OCI-LY1 (cell line): ENCODE data around the gene TESK2.

Source experiments
- H2AFZ ChIP-seq: fragments of 200-600 bp; sonication (generic), shearing (Covaris generic); 2 replicates; pipeline ENCODE4 v1.6.0; 2014; ENCODE audit warnings: antibody characterized with exemption, mild to moderate bottlenecking, low read length
- H3F3A ChIP-seq: fragments of 200-600 bp; sonication (generic), shearing (Covaris generic); 2 replicates; pipeline ENCODE4 v1.6.0; 2014; ENCODE audit warnings: mild to moderate bottlenecking, antibody characterized with exemption, low read length, moderate library complexity; ENCODE audit not compliant: insufficient read depth
- H3K27ac ChIP-seq: fragments of 200-600 bp; sonication (generic); 2 replicates; pipeline ENCODE4 v1.5.1; 2014; ENCODE audit warnings: low read length, mixed run types, mild to moderate bottlenecking, low read depth; ENCODE audit not compliant: poor library complexity, severe bottlenecking
- H3K27me3 ChIP-seq: fragments of 200-600 bp; sonication (generic); 2 replicates; pipeline ENCODE4 v1.6.0; 2014; ENCODE audit warnings: antibody characterized with exemption, mild to moderate bottlenecking, low read length, moderate library complexity; ENCODE audit not compliant: insufficient read depth
- H3K36me3 ChIP-seq: fragments of 200-600 bp; sonication (generic); 2 replicates; pipeline ENCODE4 v1.6.1; 2014; ENCODE audit warnings: mild to moderate bottlenecking, antibody characterized with exemption, low read length, moderate library complexity, mixed read lengths; ENCODE audit not compliant: insufficient read depth
- H3K4me1 ChIP-seq: fragments of 200-600 bp; sonication (generic); 2 replicates; pipeline ENCODE4 v1.5.1; 2014; ENCODE audit warnings: mild to moderate bottlenecking, low read length, moderate library complexity; ENCODE audit not compliant: insufficient read depth, severe bottlenecking
- H3K4me2 ChIP-seq: fragments of 200-600 bp; sonication (generic), shearing (Covaris generic); 2 replicates; pipeline ENCODE4 v1.6.1; 2014; ENCODE audit warnings: low read length
- H3K4me3 ChIP-seq: fragments of 200-600 bp; sonication (generic); 2 replicates; pipeline ENCODE4 v1.5.1; 2014; ENCODE audit warnings: low read length, low read depth, mild to moderate bottlenecking, mixed read lengths; ENCODE audit not compliant: poor library complexity, severe bottlenecking
- H3K79me2 ChIP-seq: fragments of 200-600 bp; shearing (Covaris generic); 2 replicates; pipeline ENCODE4 v1.6.1; 2016; ENCODE audit warnings: mixed run types, low read length, mixed read lengths; ENCODE audit not compliant: insufficient read depth
- H3K9ac ChIP-seq: fragments of 200-600 bp; sonication (generic), shearing (Covaris generic); 2 replicates; pipeline ENCODE4 v1.6.1; 2014; ENCODE audit warnings: mild to moderate bottlenecking, low read length, mixed read lengths
- H3K9me2 ChIP-seq: fragments of 200-600 bp; sonication (generic), shearing (Covaris generic); 2 replicates; pipeline ENCODE4 v1.6.1; 2014; ENCODE audit warnings: low read depth, mild to moderate bottlenecking, low read length, mixed read lengths
- H3K9me3 ChIP-seq: fragments of 200-600 bp; shearing (Covaris generic); 2 replicates; pipeline ENCODE4 v1.6.1; 2014; ENCODE audit warnings: low read length, mixed read lengths
- H4K20me1 ChIP-seq: fragments of 200-600 bp; sonication (generic), shearing (Covaris generic); 2 replicates; pipeline ENCODE4 v1.6.0; 2016; ENCODE audit warnings: mild to moderate bottlenecking, low read length; ENCODE audit not compliant: insufficient read depth
- EZH2 ChIP-seq: fragments of 200-600 bp; sonication (generic), shearing (Covaris generic); IDR thresholded peaks from 2 replicates; pipeline ENCODE4 v1.8.0; 2017; ENCODE audit warnings: borderline replicate concordance, mixed run types, mild to moderate bottlenecking, antibody characterized with exemption, low read length, moderate library complexity, mixed read lengths
- TF ChIP-seq, protein P1 (sequence below): fragments of 200-600 bp; sonication (generic), shearing (Covaris generic); IDR thresholded peaks from 2 replicates; pipeline ENCODE4 v1.5.1; 2017; ENCODE audit warnings: mild to moderate bottlenecking, antibody characterized with exemption, low read length, moderate library complexity, mixed read lengths

Gene TESK2

GRCh38 chr1:45501505-45501859 is 10.5 kb upstream of the TESK2 start:
- Histone ChIP-seq H3K9me2 (no peaks in the 10 kb centered on the region), H3K27ac (peak overlapping the region; percentile 41), H4K20me1 (no peaks in the 10 kb centered on the region), H3K9ac (peak overlapping the region; percentile 60), H3K79me2 (no peaks in the 10 kb centered on the region), H3F3A (no peaks in the 10 kb centered on the region), H3K36me3 (peaks cover 4% of the 10 kb centered on the region; the same call in 1 of the 2 replicates), H3K27me3 (no peaks in the 10 kb centered on the region), H3K4me1 (peaks cover 25% of the 10 kb centered on the region), H3K4me2 (peak overlapping the region; percentile 95), H3K9me3 (no peaks in the 10 kb centered on the region), H3K4me3 (peak overlapping the region; percentile 88), H2AFZ (no peak overlapping the region)
- no peak for TF ChIP-seq EZH2
- TF ChIP-seq, protein P1, sequence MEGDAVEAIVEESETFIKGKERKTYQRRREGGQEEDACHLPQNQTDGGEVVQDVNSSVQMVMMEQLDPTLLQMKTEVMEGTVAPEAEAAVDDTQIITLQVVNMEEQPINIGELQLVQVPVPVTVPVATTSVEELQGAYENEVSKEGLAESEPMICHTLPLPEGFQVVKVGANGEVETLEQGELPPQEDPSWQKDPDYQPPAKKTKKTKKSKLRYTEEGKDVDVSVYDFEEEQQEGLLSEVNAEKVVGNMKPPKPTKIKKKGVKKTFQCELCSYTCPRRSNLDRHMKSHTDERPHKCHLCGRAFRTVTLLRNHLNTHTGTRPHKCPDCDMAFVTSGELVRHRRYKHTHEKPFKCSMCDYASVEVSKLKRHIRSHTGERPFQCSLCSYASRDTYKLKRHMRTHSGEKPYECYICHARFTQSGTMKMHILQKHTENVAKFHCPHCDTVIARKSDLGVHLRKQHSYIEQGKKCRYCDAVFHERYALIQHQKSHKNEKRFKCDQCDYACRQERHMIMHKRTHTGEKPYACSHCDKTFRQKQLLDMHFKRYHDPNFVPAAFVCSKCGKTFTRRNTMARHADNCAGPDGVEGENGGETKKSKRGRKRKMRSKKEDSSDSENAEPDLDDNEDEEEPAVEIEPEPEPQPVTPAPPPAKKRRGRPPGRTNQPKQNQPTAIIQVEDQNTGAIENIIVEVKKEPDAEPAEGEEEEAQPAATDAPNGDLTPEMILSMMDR = no peak

DNA sequence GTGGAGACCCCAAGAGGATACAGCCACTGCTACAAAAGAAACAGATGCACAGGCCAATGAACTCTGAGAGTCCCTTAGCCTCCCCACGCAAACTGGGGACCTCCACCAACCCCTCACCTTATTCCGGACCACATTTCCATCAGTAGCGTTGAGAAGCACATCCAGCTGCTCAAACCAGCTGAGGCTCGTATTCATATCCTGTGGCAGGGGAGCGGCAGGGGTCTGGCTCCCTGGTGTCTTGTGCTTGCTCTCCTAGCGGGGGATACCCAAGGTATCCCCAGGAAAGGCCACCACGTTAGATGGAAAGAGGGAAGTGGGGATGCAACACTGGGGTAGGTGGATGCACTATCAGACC is 8.4 kb upstream of the TESK2 start:
- Histone ChIP-seq H3K9ac (peak overlapping the region; percentile 94), H3K4me1 (peaks cover 25% of the 10 kb centered on the region), H3K27me3 (no peaks in the 10 kb centered on the region), H3K27ac (peak overlapping the region; percentile 52), H3K4me3 (peak overlapping the region; percentile 88), H3K9me3 (no peaks in the 10 kb centered on the region), H3K36me3 (peaks cover 4% of the 10 kb centered on the region; the same call in 1 of the 2 replicates), H3F3A (no peaks in the 10 kb centered on the region), H3K79me2 (no peaks in the 10 kb centered on the region), H3K4me2 (peak overlapping the region; percentile 99), H2AFZ (peak overlapping the region; percentile 98), H4K20me1 (no peaks in the 10 kb centered on the region), H3K9me2 (no peaks in the 10 kb centered on the region)
- no peak for TF ChIP-seq EZH2
- TF ChIP-seq, protein P1 = no peak

- Histone ChIP-seq H3K27me3 (no peaks in the 10 kb centered on the region), H3K4me3 (no peak overlapping the region), H3K9ac (no peak overlapping the region), H3K4me1 (peaks cover 25% of the 10 kb centered on the region), H4K20me1 (no peaks in the 10 kb centered on the region), H3K79me2 (no peaks in the 10 kb centered on the region), H3K36me3 (no peaks in the 10 kb centered on the region), H3K27ac (no peak overlapping the region), H3K4me2 (peak overlapping the region; percentile 99; the same call in 1 of the 2 replicates), H3F3A (no peaks in the 10 kb centered on the region), H2AFZ (no peak overlapping the region), H3K9me2 (no peaks in the 10 kb centered on the region), H3K9me3 (no peaks in the 10 kb centered on the region)
- TF ChIP-seq, protein P1 = no peak
- no peak for TF ChIP-seq EZH2
These were observed 7.3 kb upstream of the TESK2 start for GRCh38 chr1:45498279-45498678.
